Measurements from ENCODE around the gene AZU1. TPM values are rescaled to one million over a fixed set of nuclear protein-coding genes. Genes with fewer than 3 reads are reported as not detected.
"Not testable (repeated sequence)": the region's sequence is repeated elsewhere in the genome, so short reads cannot be mapped to it uniquely, and the experiment has no call there.

The AZU1 gene
- total RNA-seq, 1 experiment from 2014 or later = not detected

GRCh38 chr19:845707-846521, 18.3 kb downstream of the AZU1 start:
- Histone ChIP-seq H3K36me3 (ENCODE audit: low read depth, low read length) (no peaks in the 10 kb centered on the region), H3F3A (ENCODE audit: low read length, unreplicated experiment) (no peaks in the 10 kb centered on the region), H3K27me3 (ENCODE audit: low read length) (peaks cover 23% of the 10 kb centered on the region), H3K9me3 (ENCODE audit: low read length) (no peaks in the 10 kb centered on the region), H3K9ac (ENCODE audit: low read length) (no peak overlapping the region), H4K20me1 (ENCODE audit: low read length) (no peaks in the 10 kb centered on the region), H3K9me2 (replicated peaks; ENCODE audit: low read length) (no peaks in the 10 kb centered on the region), H3K79me2 (ENCODE audit: low read length) (no peaks in the 10 kb centered on the region), H3K4me1 (ENCODE audit: insufficient read depth, low read length) (peaks cover 4% of the 10 kb centered on the region; the same call in 1 of the 2 replicates), H3K4me3 (ENCODE audit: low read length) (no peak overlapping the region), H3K27ac (ENCODE audit: low read length) (no peak overlapping the region), H2AFZ (ENCODE audit: low read length) (no peak overlapping the region), H3K4me2 (ENCODE audit: low read length) (no peak overlapping the region)
- DNase-seq = no peak
- CTCF ChIA-PET = no interaction called here
- BruUV-seq (replicated peaks) = no TSS peak
- TF ChIP-seq, protein P1, sequence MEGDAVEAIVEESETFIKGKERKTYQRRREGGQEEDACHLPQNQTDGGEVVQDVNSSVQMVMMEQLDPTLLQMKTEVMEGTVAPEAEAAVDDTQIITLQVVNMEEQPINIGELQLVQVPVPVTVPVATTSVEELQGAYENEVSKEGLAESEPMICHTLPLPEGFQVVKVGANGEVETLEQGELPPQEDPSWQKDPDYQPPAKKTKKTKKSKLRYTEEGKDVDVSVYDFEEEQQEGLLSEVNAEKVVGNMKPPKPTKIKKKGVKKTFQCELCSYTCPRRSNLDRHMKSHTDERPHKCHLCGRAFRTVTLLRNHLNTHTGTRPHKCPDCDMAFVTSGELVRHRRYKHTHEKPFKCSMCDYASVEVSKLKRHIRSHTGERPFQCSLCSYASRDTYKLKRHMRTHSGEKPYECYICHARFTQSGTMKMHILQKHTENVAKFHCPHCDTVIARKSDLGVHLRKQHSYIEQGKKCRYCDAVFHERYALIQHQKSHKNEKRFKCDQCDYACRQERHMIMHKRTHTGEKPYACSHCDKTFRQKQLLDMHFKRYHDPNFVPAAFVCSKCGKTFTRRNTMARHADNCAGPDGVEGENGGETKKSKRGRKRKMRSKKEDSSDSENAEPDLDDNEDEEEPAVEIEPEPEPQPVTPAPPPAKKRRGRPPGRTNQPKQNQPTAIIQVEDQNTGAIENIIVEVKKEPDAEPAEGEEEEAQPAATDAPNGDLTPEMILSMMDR (conservative IDR thresholded peaks at IDR 0.05; ENCODE audit: low read depth, low read length) = no peak
- TF ChIP-seq EZH2 (IDR thresholded peaks at IDR 0.05; ENCODE audit: low read length, unreplicated experiment) (no peak), EZH2phosphoT487 (IDR thresholded peaks at IDR 0.05; ENCODE audit: borderline replicate concordance, low read length) (no peak)
- intact Hi-C loops (cut with micrococcal nuclease) = no loop called here
- no peak for ATAC-seq
- POLR2A ChIA-PET (ENCODE audit: unreplicated experiment) = no interaction called here

- no peaks in the 10 kb centered on the region for H3K36me3 ChIP-seq (ENCODE audit: low read depth, low read length)
- intact Hi-C loops (cut with micrococcal nuclease) = no loop called here
- peaks cover 23% of the 10 kb centered on the region for H3K27me3 ChIP-seq (ENCODE audit: low read length)
- no peaks in the 10 kb centered on the region for H4K20me1 ChIP-seq (ENCODE audit: low read length)
- no peaks in the 10 kb centered on the region for H3F3A ChIP-seq (ENCODE audit: low read length, unreplicated experiment)
- no peak overlapping the region for H3K9ac ChIP-seq (ENCODE audit: low read length)
- no peaks in the 10 kb centered on the region for H3K79me2 ChIP-seq (ENCODE audit: low read length)
- H3K9me3 ChIP-seq (ENCODE audit: low read length) = no peaks in the 10 kb centered on the region
- H3K4me3 ChIP-seq (ENCODE audit: low read length) = no peak overlapping the region
- TF ChIP-seq EZH2phosphoT487 (IDR thresholded peaks at IDR 0.05; ENCODE audit: borderline replicate concordance, low read length) (no peak), EZH2 (IDR thresholded peaks at IDR 0.05; ENCODE audit: low read length, unreplicated experiment) (no peak)
- TF ChIP-seq, protein P1 (conservative IDR thresholded peaks at IDR 0.05; ENCODE audit: low read depth, low read length) = no peak
- BruUV-seq (replicated peaks) = no TSS peak
- ATAC-seq (no peak), DNase-seq (no peak)
- CTCF ChIA-PET = interaction anchor here (0.6 kb wide), 1 partner anchor 154 kb away, joined by 3 read pairs; no protein-coding TSS in a partner anchor
- no peaks in the 10 kb centered on the region for H3K4me1 ChIP-seq (ENCODE audit: insufficient read depth, low read length)
- no peak overlapping the region for H3K4me2 ChIP-seq (ENCODE audit: low read length)
- no peak overlapping the region for H2AFZ ChIP-seq (ENCODE audit: low read length)
- POLR2A ChIA-PET (ENCODE audit: unreplicated experiment) = interaction anchor here (0.7 kb wide), 1 partner anchor 173 kb away, joined by 3 read pairs; the partner anchor contains the start of gene RNU6-2
- no peak overlapping the region for H3K27ac ChIP-seq (ENCODE audit: low read length)
- no peaks in the 10 kb centered on the region for H3K9me2 ChIP-seq (replicated peaks; ENCODE audit: low read length)
Measured at GRCh38 chr19:848386-848921, 20.8 kb downstream of the AZU1 start.

DNA sequence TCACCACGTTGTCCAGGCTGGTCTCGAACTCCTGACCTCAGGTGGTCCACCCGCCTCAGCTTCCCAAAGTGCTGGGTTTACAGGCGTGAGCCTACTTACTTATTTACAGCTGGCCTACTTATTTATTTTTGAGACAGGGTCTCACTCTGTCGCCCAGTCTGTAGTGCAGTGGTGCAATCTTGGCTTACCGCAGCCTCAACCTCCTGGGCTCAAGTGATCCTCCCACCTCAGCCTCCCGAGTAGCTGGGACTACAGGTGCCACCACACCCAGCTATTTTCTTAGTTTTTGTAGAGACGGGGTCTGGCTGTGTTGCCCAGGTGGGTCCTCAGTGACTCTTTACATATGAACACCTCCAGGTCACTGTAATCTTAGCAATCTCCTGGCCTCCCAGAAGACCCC, 21.6 kb downstream of the AZU1 start:
- H3K4me1 ChIP-seq (ENCODE audit: insufficient read depth, low read length); CTCF ChIA-PET; H4K20me1 ChIP-seq (ENCODE audit: low read length); H3K36me3 ChIP-seq (ENCODE audit: low read depth, low read length); H2AFZ ChIP-seq (ENCODE audit: low read length); DNase-seq; intact Hi-C loops (cut with micrococcal nuclease); BruUV-seq (replicated peaks); H3K9me3 ChIP-seq (ENCODE audit: low read length); H3K79me2 ChIP-seq (ENCODE audit: low read length); ATAC-seq; H3F3A ChIP-seq (ENCODE audit: low read length, unreplicated experiment); H3K27ac ChIP-seq (ENCODE audit: low read length); H3K9me2 ChIP-seq (replicated peaks; ENCODE audit: low read length); H3K9ac ChIP-seq (ENCODE audit: low read length); H3K4me3 ChIP-seq (ENCODE audit: low read length); H3K4me2 ChIP-seq (ENCODE audit: low read length): not testable (repeated sequence)
- POLR2A ChIA-PET (ENCODE audit: unreplicated experiment) = interaction anchor here (0.5 kb wide), 1 partner anchor 65 kb away, joined by 3 read pairs; no protein-coding TSS in a partner anchor
- peaks cover 18% of the 10 kb centered on the region for H3K27me3 ChIP-seq (ENCODE audit: low read length)
